Activated T-helper 2 cell treated with anti-CD3 and anti-CD28 coated beads, Interferon-gamma antibody, Interleukin-2, Interleukin-4, amounts not matched to agents 10 μg/mL and 5 μg/mL and 100 μg/mL, durations not matched to agents 14 hours and 24 hours and 36 hours (primary cell): ENCODE results near the gene CNN1. TPM values are rescaled to one million over a fixed set of nuclear protein-coding genes. Genes with fewer than 3 reads are reported as not detected.
"Not testable (repeated sequence)": the region's sequence is repeated elsewhere in the genome, so short reads cannot be mapped to it uniquely, and the experiment has no call there.

ENCODE experiments used
- DNase-seq: peaks from one replicate; pipeline ENCODE4 v3.0.0; 2021; ENCODE audit warnings: low spot score
- H3K27ac Mint-ChIP-seq: one replicate; pipeline ENCODE4 v1.8.0; 2021; ENCODE audit warnings: mixed read lengths
- H3K27me3 Mint-ChIP-seq: one replicate; pipeline ENCODE4 v1.8.0; 2021; ENCODE audit warnings: low read depth, mixed read lengths
- H3K36me3 Mint-ChIP-seq: one replicate; pipeline ENCODE4 v1.8.0; 2021; ENCODE audit warnings: low read depth, mixed read lengths
- H3K4me1 Mint-ChIP-seq: one replicate; pipeline ENCODE4 v1.8.0; 2021; ENCODE audit warnings: low read depth, mixed read lengths
- H3K4me3 Mint-ChIP-seq: one replicate; pipeline ENCODE4 v1.8.0; 2021; ENCODE audit warnings: low read depth, mild to moderate bottlenecking, moderate library complexity, mixed read lengths
- H3K9me3 Mint-ChIP-seq: one replicate; pipeline ENCODE4 v1.8.0; 2021; ENCODE audit warnings: mixed read lengths
- intact Hi-C: fragments of 100-400 bp; cut with micrococcal nuclease; formaldehyde crosslinking; loops from one replicate; pipeline ENCODE4 v1.15.1; 2023
- total RNA-seq: library from RNA; stranded (reverse); gene quantifications from 2 replicates; pipeline ENCODE4 v1.2.3, GENCODE V29; 2022

The CNN1 gene
- total RNA-seq, 1 donor from 2014 or later: not detected

DNA sequence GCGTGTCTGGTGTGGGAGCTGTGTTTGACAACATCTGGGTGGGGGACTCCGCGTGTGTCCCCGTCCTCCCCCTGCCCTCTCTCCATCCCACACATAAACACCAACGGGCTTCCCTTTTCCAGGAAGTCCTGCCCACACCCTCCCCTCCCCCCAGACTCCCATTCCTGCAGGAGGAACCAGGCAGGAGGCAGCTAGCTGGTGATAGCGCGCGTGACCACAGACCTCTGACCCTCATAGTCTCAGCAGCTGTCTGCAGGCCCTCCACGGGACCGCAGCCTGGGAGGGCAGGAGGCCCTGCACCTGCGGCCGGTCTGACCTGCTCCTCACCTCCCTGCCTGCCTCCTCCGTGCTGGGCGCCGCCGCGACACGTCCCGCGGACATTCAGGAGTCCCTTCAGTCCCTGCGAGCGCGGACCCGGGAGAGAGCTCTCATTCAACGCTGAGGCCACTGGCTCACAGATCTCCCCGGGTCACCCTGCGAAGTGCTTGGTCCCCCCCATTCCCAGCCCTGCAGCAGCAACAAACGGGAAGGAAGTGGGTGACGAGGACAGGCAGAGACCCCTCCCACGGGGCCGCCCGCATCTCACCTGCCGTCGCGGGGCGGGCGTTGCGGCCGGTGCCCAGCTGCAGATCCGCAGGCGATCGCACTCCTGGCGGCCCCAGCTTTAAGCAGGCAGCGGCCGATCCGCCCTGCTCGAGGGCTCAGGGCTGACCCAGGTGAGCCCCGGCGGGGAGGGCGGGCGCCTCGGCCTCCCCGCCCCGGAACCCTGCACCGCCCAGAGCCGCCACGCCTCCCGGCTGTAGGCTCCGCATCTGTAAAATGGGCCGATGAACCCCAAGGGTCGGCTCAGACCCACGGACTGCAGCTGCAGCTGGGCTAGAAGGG, 39.8 kb downstream of the CNN1 start:
- H3K27me3 Mint-ChIP-seq: no peaks in the 10 kb centered on the region
- intact Hi-C loops: no loop called here
- H3K9me3 Mint-ChIP-seq: no peaks in the 10 kb centered on the region

DNA sequence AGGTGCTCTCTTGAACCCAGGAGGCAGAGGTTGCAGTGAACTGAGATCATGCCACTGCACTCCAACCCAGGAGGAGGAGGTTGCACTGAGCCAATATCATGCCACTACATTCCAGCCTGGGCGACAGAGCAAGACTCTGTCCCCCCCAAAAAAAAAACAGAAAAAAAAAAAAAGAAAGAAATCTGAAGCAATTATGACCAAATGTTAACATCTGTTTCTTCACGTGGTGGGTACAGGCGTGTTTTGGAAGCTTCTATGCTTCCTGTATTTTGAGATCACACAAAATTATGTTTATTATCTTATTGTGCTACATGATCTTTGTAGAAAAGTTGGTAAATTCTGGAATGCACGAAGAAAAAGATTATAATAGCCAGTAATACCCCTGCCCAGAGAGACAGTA, 41.5 kb downstream of the CNN1 start:
- no peak overlapping the region for H3K4me3 Mint-ChIP-seq
- no peaks in the 10 kb centered on the region for H3K36me3 Mint-ChIP-seq
- no peaks in the 10 kb centered on the region for H3K9me3 Mint-ChIP-seq
- no peak overlapping the region for H3K27ac Mint-ChIP-seq
- DNase-seq: no peak
- peaks cover 20% of the 10 kb centered on the region for H3K4me1 Mint-ChIP-seq
- intact Hi-C loops: loop anchor here (5.0 kb wide), 1 partner anchor 198 kb away; the partner anchor contains the start of gene EPOR
- H3K27me3 Mint-ChIP-seq: no peaks in the 10 kb centered on the region

More for the DNA sequence above, 39.8 kb downstream of the CNN1 start:
- Mint-ChIP-seq H3K27ac (no peak overlapping the region), H3K4me3 (peak overlapping the region; percentile 83), H3K4me1 (peaks cover 18% of the 10 kb centered on the region), H3K36me3 (no peaks in the 10 kb centered on the region)
- DNase-seq: no peak

DNA sequence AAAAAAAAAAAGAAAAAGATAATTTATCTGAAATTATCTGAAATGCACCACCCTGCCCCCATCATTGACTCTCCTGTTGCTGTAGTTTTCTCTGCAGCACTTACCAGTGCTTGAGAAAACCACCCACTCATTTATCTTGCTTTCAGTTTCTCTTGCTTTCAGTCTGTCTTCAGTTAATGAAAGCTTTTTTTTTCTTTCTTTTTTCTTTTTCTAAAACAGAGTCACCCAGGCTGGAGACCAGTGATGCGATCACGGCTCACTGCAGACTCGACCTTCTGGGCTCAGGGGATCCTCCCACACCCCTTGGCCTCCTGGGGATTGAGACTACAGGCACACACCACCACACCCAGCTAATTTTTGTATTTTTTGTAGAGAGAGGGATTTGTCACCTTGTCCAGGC, 43.1 kb downstream of the CNN1 start:
- peaks cover 20% of the 10 kb centered on the region for H3K4me1 Mint-ChIP-seq
- no peaks in the 10 kb centered on the region for H3K9me3 Mint-ChIP-seq
- intact Hi-C loops: loop anchor here (1.0 to 5.0 kb wide), 3 partner anchors 13 to 199 kb away; partner anchors contain the start of gene EPOR
- H3K36me3 Mint-ChIP-seq: no peaks in the 10 kb centered on the region
- peak overlapping the region; percentile 74 for H3K4me3 Mint-ChIP-seq
- DNase-seq: peak; percentile 56
- peak overlapping the region; percentile 96 for H3K27ac Mint-ChIP-seq
- H3K27me3 Mint-ChIP-seq: no peaks in the 10 kb centered on the region

DNA sequence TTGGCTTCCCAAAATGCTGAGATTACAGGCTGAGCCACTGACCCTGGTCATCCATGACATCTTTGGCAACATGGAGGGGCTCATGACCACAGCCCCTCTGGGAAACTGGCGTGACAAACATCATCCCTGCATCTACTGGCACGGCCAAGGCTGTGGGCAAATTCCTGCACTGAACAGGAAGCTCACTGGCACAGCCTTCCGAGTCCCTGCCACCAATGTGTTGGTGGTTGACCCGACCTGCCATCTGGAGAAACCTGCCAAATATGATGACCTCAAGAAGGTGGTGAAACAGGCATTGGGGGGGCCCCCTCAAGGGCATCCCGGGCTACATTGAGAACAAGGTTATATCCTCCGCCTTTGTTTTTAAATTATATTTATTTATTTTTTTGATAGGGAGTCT, 47.7 kb downstream of the CNN1 start:
- no peak for DNase-seq
- no peaks in the 10 kb centered on the region for H3K9me3 Mint-ChIP-seq
- no peaks in the 10 kb centered on the region for H3K27me3 Mint-ChIP-seq
- no peak overlapping the region for H3K27ac Mint-ChIP-seq
- H3K36me3 Mint-ChIP-seq: no peaks in the 10 kb centered on the region
- no peak overlapping the region for H3K4me3 Mint-ChIP-seq
- intact Hi-C loops: loop anchor here (5.0 kb wide), 1 partner anchor 79 kb away; the partner anchor contains the start of gene ZNF653
- H3K4me1 Mint-ChIP-seq: peaks cover 15% of the 10 kb centered on the region

DNA sequence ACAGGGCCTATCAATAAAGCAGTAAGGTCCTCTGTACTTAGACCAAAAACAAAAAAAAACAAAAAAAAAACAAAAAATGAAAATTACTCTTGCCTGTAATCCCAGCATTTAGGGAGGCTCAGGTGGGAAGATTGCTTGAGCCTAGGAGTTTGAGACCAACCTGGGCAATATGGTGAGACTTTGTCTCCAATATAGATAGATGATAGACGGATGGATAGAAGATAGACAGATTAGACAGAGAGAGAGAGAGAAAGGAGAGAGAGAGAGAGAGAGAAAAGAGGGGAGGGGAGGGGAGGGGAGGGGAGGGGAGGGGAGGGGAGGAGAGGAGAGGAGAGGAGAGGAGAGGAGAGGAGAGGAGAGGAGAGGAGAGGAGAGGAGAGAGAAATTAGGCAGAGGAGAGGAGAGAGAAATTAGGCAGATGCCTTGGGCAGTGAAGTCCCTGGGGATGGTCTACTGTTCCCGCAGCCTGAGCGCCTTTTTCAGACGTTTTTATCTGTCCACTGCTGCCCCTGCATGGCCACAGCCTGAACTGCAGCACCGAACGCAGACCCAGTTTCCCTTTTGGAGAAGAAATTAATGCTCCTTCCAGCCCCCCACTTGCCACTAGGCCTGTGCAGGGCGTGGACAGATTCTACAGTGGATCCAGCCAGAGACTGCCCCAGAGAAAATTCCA, 48.8 kb downstream of the CNN1 start:
- peak; percentile 75 for DNase-seq
- peaks cover 9% of the 10 kb centered on the region for H3K4me1 Mint-ChIP-seq
- H3K4me3 Mint-ChIP-seq: no peak overlapping the region
- H3K9me3 Mint-ChIP-seq: no peaks in the 10 kb centered on the region
- peak overlapping the region; percentile 63 for H3K27ac Mint-ChIP-seq
- H3K36me3 Mint-ChIP-seq: no peaks in the 10 kb centered on the region
- no peaks in the 10 kb centered on the region for H3K27me3 Mint-ChIP-seq
- intact Hi-C loops: loop anchor here (1.0 to 5.0 kb wide), 3 partner anchors 27 to 80 kb away; partner anchors contain the start of gene ZNF653

DNA sequence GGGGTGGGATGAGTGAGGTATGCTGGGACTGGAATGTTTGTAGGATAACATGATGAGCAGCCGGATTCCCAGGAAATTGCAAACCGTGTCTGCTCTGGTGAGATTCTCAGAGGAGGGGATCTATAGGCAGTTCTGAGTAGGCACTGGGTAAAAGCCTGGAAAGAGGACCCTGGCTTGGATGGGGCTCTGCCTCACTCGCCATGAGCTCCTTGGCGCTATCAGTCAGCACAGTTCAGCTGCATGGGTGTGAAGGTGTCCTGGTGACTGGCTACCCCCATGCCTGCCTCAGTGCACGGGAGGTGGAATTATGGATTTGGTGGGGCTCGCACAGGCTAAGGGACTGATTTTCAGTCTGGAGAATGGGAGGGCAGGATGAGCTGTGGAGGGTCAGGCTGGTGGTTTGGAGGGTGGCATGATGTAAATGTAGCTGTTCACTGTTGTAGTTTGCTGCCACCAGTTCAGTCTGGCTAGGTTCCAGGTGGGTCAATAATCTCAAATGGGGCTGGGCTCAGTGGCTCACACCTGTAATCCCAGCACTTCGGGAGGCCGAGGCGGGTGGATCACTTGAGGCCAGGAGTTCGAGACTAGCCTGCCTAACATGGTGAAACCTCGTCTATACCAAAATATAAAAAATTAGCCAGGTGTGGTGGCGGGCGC, 49.5 kb downstream of the CNN1 start:
- Mint-ChIP-seq H3K9me3 (no peaks in the 10 kb centered on the region), H3K36me3 (no peaks in the 10 kb centered on the region), H3K4me3 (no peak overlapping the region), H3K4me1 (peaks cover 9% of the 10 kb centered on the region), H3K27ac (no peak overlapping the region), H3K27me3 (no peaks in the 10 kb centered on the region)
- DNase-seq: no peak
- intact Hi-C loops: loop anchor here (1.0 to 5.0 kb wide), 3 partner anchors 28 to 81 kb away; partner anchors contain the start of gene ZNF653

DNA sequence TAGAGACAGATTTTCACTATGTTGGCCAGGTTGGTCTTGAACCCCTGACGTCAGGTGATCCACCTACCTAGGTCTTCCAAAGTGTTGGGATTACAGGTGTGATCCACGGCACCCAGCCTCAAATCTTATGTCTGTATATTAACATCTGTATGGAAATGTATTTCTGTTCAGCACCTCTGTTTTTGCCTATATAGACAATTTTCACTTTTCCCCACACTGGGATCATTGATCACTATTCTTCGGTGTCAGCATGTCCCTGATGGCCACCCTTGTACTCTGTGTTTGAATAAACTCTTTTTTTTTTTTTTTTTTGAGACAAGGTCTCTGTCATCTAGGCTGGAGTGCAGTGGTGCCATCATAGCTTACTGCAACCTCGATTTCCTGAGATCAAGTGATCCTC, 55.4 kb downstream of the CNN1 start:
- Mint-ChIP-seq H3K4me3 (no peak overlapping the region), H3K4me1 (peaks cover 8% of the 10 kb centered on the region), H3K9me3 (no peaks in the 10 kb centered on the region), H3K27ac (no peak overlapping the region), H3K27me3 (no peaks in the 10 kb centered on the region), H3K36me3 (peaks cover 10% of the 10 kb centered on the region)
- intact Hi-C loops: no loop called here
- no peak for DNase-seq

DNA sequence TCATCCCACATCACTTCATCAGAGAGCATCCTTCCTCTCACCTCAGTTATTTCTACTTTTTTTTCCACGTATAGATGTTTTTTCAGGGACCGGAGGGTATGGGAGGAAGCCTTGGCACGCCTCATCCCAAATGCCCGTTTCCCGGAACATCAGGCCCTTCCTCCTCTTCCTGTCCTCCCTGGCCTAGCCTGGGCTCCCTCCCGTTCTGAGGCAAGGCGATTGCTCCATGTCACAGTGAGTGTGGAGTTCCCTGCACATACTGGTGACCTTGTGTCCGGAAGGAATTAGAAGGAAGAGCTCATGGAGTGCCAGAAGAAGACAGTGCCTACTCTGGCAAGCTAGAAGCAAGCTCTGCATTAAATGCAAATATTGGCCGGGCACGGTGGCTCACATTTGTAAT, 57.5 kb downstream of the CNN1 start:
- intact Hi-C loops: no loop called here
- no peak overlapping the region for H3K4me3 Mint-ChIP-seq
- no peak for DNase-seq
- H3K27ac Mint-ChIP-seq: peak overlapping the region; percentile 85
- H3K36me3 Mint-ChIP-seq: peaks cover 29% of the 10 kb centered on the region
- no peaks in the 10 kb centered on the region for H3K27me3 Mint-ChIP-seq
- no peaks in the 10 kb centered on the region for H3K9me3 Mint-ChIP-seq
- peaks cover 8% of the 10 kb centered on the region for H3K4me1 Mint-ChIP-seq

DNA sequence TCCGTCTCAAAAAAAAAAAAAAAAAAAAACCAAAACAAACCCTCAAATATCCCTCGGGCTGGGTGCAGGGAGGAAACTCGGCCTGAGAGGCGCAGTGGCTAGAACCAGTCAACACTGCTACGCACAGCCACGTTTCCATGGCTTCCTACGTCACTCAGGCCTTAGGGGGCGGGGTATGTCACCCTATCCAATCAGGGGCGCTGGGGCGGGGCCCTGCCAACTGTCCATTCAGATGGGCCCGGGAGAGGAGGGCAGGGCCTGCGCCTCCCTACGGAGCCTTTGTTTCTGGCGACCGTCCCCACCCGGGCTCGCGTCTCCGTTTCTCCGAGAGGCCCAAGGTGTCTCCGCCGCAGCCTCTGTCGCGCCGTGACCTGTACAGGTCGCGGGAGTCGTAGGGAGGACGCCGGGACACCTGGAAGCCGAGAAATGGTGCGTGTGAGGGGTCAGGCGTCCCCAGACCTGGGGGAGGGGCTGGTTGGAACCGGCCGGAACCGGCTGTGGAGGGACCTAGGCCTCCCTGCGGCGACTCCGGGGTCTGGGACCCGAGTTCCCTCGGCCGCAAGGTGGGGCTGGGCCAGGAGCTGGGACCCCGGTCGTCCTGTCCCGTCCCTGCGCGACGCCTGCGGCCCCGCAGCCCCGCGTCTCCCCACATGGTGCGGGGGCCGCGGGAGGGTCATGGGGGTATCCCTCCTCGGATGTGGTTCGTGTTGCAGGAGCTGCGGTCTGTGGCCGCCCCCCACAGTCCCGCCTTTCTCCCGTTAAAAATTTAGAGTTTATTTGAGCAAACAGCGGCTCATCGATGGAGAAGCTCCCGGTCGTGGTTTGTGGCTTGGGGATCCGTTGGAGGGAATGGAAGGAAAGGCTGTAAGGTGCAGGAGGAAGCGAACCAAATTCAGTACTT, 58.8 kb downstream of the CNN1 start, which contains the start of gene ZNF627:
ZNF627 (plus strand) TSS at position 282 of the 901 bp plus-strand sequence; CDS start at position 427, 145 bp downstream.
- intact Hi-C loops: loop anchor here (1.0 kb wide), 1 partner anchor 38 kb away; the partner anchor contains the start of gene ELOF1
- peak within 1 kb of the TSS; percentile 94 for H3K4me3 Mint-ChIP-seq
- H3K4me1 Mint-ChIP-seq: peaks cover 8% of the 10 kb centered on the region
- DNase-seq: peak; percentile 97
- H3K9me3 Mint-ChIP-seq: peaks cover 8% of the 10 kb centered on the region
- H3K36me3 Mint-ChIP-seq: peaks cover 39% of the 10 kb centered on the region
- H3K27ac Mint-ChIP-seq: peak within 1 kb of the TSS; percentile 85
- H3K27me3 Mint-ChIP-seq: no peaks in the 10 kb centered on the region

DNA sequence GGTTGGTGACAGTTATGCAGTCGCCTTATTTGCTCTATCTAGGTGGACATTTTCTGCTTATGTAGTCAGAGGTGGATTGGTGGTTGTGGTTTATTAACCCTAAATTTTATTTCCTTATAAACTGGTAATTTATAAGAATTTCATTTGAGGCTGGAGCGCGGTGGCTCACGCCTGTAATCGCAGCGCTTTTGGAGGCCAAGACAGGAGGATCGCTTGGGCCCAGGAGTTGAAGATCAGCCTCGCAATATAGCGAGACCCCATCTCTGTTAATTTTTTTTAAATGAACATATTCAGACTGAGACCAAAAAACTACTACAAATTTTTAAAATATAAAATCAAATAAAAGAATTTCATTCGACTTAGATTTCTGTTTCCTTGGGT, 59.4 kb downstream of the CNN1 start:
- Mint-ChIP-seq H3K4me1 (peaks cover 8% of the 10 kb centered on the region), H3K9me3 (peaks cover 14% of the 10 kb centered on the region), H3K36me3 (peaks cover 46% of the 10 kb centered on the region), H3K27ac (peak overlapping the region; percentile 78), H3K27me3 (no peaks in the 10 kb centered on the region), H3K4me3 (peak overlapping the region; percentile 94)
- DNase-seq: no peak
- intact Hi-C loops: no loop called here

DNA sequence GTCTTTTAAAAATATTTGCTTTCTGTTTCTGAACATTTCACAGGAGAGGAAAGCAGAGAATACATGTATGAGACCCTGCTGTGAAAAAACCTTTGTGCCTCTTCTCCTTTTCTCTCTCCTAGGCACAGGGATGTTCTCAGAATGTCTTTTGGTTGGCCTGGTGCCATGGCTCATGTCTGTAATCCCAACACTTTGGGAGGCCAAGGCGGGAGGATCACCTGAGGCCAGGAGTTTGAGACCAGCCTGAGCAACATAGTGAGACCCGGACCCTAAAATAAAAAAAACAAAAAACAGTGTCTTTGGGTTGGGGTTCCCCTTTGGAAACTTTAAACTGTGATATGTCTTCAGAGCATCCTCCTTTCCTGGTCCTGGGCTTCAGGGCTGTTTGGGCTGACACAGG, 60.1 kb downstream of the CNN1 start:
- Mint-ChIP-seq H3K27me3 (no peaks in the 10 kb centered on the region), H3K4me1 (peaks cover 8% of the 10 kb centered on the region), H3K9me3 (peaks cover 18% of the 10 kb centered on the region), H3K36me3 (peaks cover 52% of the 10 kb centered on the region), H3K4me3 (peak overlapping the region; percentile 69), H3K27ac (peak overlapping the region; percentile 55)
- DNase-seq: no peak
- intact Hi-C loops: no loop called here

DNA sequence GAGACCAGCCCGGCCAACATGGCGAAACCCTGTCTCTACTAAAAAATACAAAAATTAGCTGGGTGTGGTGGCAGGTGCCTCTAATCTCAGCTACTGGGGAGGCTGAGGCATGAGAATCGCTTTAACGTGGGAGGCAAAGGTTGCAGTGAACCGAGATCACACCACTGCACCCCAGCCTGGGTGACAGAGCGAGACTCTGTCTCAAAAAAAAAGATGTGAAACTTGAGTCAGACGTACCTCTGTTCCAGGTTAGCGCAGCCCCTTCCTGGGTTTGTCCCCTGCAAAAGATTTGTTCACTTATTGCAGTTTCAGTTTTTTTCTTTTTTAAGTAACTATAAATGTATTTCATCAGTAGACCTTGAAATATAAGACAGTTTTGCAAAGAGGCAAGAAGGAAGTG, 61.1 kb downstream of the CNN1 start:
- H3K36me3 Mint-ChIP-seq: peaks cover 62% of the 10 kb centered on the region
- H3K4me1 Mint-ChIP-seq, H3K27ac Mint-ChIP-seq, DNase-seq, intact Hi-C loops, H3K27me3 Mint-ChIP-seq, H3K4me3 Mint-ChIP-seq: not testable (repeated sequence)
- H3K9me3 Mint-ChIP-seq: peaks cover 24% of the 10 kb centered on the region
